D341Med (cell line): ENCODE measurements around the gene LMNB1.

Experiments
- DNase-seq: peaks from one replicate; pipeline ENCODE4 v3.0.0; 2012; ENCODE audit warnings: low spot score

The LMNB1 gene

GRCh38 chr5:126855266-126855665 is 78.3 kb downstream of the LMNB1 start:
- no peak for DNase-seq

GRCh38 chr5:126857472-126858410 is 80.8 kb downstream of the LMNB1 start:
- DNase-seq: no peak

- no peak for DNase-seq
These were observed 81.5 kb downstream of the LMNB1 start for GRCh38 chr5:126858441-126858840.

- no peak for DNase-seq
These were observed 86.5 kb downstream of the LMNB1 start for GRCh38 chr5:126863402-126863801.

- no peak for DNase-seq
These were observed 87.2 kb downstream of the LMNB1 start for GRCh38 chr5:126864042-126864688.

GRCh38 chr5:126865299-126865698 is 88.4 kb downstream of the LMNB1 start:
- no peak for DNase-seq

- no peak for DNase-seq
These were observed 90.1 kb downstream of the LMNB1 start for GRCh38 chr5:126866851-126867636.

GRCh38 chr5:126868338-126869004 is 91.5 kb downstream of the LMNB1 start:
- DNase-seq: no peak

GRCh38 chr5:126869005-126869451 is 92.1 kb downstream of the LMNB1 start:
- no peak for DNase-seq

GRCh38 chr5:126871441-126871840 is 94.5 kb downstream of the LMNB1 start:
- no peak for DNase-seq

- DNase-seq: no peak
These were observed 95.8 kb downstream of the LMNB1 start for GRCh38 chr5:126872561-126873354.

- no peak for DNase-seq
These were observed 98.4 kb downstream of the LMNB1 start for GRCh38 chr5:126875303-126875785.

- no peak for DNase-seq
These were observed 100.7 kb downstream of the LMNB1 start for GRCh38 chr5:126877602-126878001.

- DNase-seq: no peak
These were observed 101.1 kb downstream of the LMNB1 start for GRCh38 chr5:126878085-126878484.

- no peak for DNase-seq
These were observed 101.7 kb downstream of the LMNB1 start for GRCh38 chr5:126878634-126879033.

- DNase-seq: no peak
These were observed 105.1 kb downstream of the LMNB1 start for GRCh38 chr5:126881821-126882600.

GRCh38 chr5:126883564-126884245 is 106.8 kb downstream of the LMNB1 start:
- no peak for DNase-seq

- no peak for DNase-seq
These were observed 107.4 kb downstream of the LMNB1 start for GRCh38 chr5:126884269-126884819.
